Keratinocyte (primary cell): Measurements from ENCODE around the gene ARID3C. TPM values are rescaled to one million over a fixed set of nuclear protein-coding genes. Genes with fewer than 3 reads are reported as not detected.

Source experiments
- DNase-seq: peaks from one replicate; pipeline ENCODE4 v3.0.0-alpha.2; 2011; ENCODE audit warnings: low read depth, missing footprints, low spot score
- FAIRE-seq: peaks from 2 replicates; lab custom pipeline; 2011; peaks lifted over from hg19 to GRCh38; lab: Jason Lieb, UNC
- H2AFZ ChIP-seq: 2 replicates; pipeline ENCODE4 v1.6.0; 2012; ENCODE audit warnings: low read length, control low read depth, inconsistent platforms; ENCODE audit not compliant: control insufficient read depth
- H3K27ac ChIP-seq: 2 replicates; pipeline ENCODE4 v1.5.1; 2011; ENCODE audit warnings: low read length; ENCODE audit not compliant: control insufficient read depth, insufficient read depth
- H3K27me3 ChIP-seq: 3 replicates; pipeline ENCODE4 v1.6.0; 2011; ENCODE audit warnings: low read length; ENCODE audit not compliant: control insufficient read depth, insufficient read depth; ENCODE audit errors: extremely low read depth
- H3K36me3 ChIP-seq, 2 experiments: 2 replicates in 1 of 2; 3 replicates in 1 of 2; pipeline ENCODE4 v1.5.1; 2011; ENCODE audit warnings: low read length in 2 of 2, mild to moderate bottlenecking in 1 of 2; ENCODE audit not compliant: control insufficient read depth in 2 of 2, insufficient read depth in 2 of 2; ENCODE audit errors: extremely low read depth in 1 of 2
- H3K4me1 ChIP-seq: 3 replicates; pipeline ENCODE4 v1.5.1; 2011; ENCODE audit warnings: low read length; ENCODE audit not compliant: control insufficient read depth, insufficient read depth; ENCODE audit errors: extremely low read depth
- H3K4me2 ChIP-seq: 3 replicates; pipeline ENCODE4 v1.6.0; 2011; ENCODE audit warnings: low read depth, low read length; ENCODE audit not compliant: control insufficient read depth, insufficient read depth; ENCODE audit errors: extremely low read depth
- H3K4me3 ChIP-seq, 3 experiments: fragments of 200-600 bp in 1 of 3; sonication (generic) in 1 of 3; 2 replicates in 2 of 3; 3 replicates in 1 of 3; pipeline ENCODE4 v1.5.1; 2011 to 2016; ENCODE audit warnings: low read length in 3 of 3, mild to moderate bottlenecking in 3 of 3, control low read depth in 2 of 3, inconsistent platforms in 1 of 3, low read depth in 1 of 3, mixed read lengths in 1 of 3, mixed run types in 1 of 3, moderate library complexity in 1 of 3; ENCODE audit not compliant: control insufficient read depth in 2 of 3, insufficient read depth in 2 of 3; ENCODE audit errors: extremely low read depth in 1 of 3
- H3K79me2 ChIP-seq: 2 replicates; pipeline ENCODE4 v1.6.0; 2012; ENCODE audit warnings: low read length; ENCODE audit not compliant: control insufficient read depth, insufficient read depth
- H3K9ac ChIP-seq: 3 replicates; pipeline ENCODE4 v1.6.0; 2011; ENCODE audit warnings: low read length; ENCODE audit not compliant: control insufficient read depth, insufficient read depth; ENCODE audit errors: extremely low read depth
- H3K9me1 ChIP-seq: 3 replicates; pipeline ENCODE4 v1.6.0; 2011; ENCODE audit warnings: low read length; ENCODE audit not compliant: control insufficient read depth, insufficient read depth; ENCODE audit errors: extremely low read depth
- H3K9me3 ChIP-seq: 2 replicates; pipeline ENCODE4 v1.5.1; 2012; ENCODE audit warnings: low read depth, low read length; ENCODE audit not compliant: control insufficient read depth
- H4K20me1 ChIP-seq: 3 replicates; pipeline ENCODE4 v1.6.0; 2011; ENCODE audit warnings: low read length; ENCODE audit not compliant: control insufficient read depth, insufficient read depth; ENCODE audit errors: extremely low read depth
- CTCF ChIP-seq, 3 experiments: IDR thresholded peaks in 1 of 3; conservative IDR thresholded peaks in 1 of 3; optimal IDR thresholded peaks in 1 of 3; 2 replicates in 2 of 3; 3 replicates in 1 of 3; pipeline versions ENCODE3 to v1.5.1; 2011; ENCODE audit warnings: low read length in 3 of 3, mild to moderate bottlenecking in 3 of 3, moderate library complexity in 2 of 3, control low read depth in 1 of 3, inconsistent platforms in 1 of 3; ENCODE audit not compliant: insufficient read depth in 2 of 3; ENCODE audit errors: extremely low read depth in 1 of 3
- EZH2 ChIP-seq: IDR thresholded peaks from one replicate; pipeline ENCODE4 v1.6.1; 2012; ENCODE audit warnings: inconsistent platforms, mild to moderate bottlenecking, low read length, moderate library complexity
- dilution Hi-C: fragments of 300-500 bp; cut with MboI; formaldehyde crosslinking; loops from one replicate; pipeline ENCODE4 v1.7.0; 2020; ENCODE audit warnings: low sequenced_read_pairs; ENCODE audit not compliant: extremely low pct_ligation_motif_present
- polyA plus RNA-seq, 5 experiments: library from polyadenylated mRNA; depleted of rRNA in 3 of 5; stranded (reverse) in 3 of 5; stranded (forward) in 1 of 5; unstranded in 1 of 5; fragments of >200 nt; gene quantifications; 1 replicate in 1 of 5; 2 replicates in 3 of 5; 3 replicates in 1 of 5; pipeline versions ENCODE4 v1.2.1 to v1.2.3, GENCODE V29; 2011 to 2012; ENCODE audit warnings: missing spikeins in 2 of 5, low read depth in 1 of 5, low replicate concordance in 1 of 5

The ARID3C gene
- polyA plus RNA-seq, 1 donor (not counting 4 experiments of a cell fraction or from before 2014, with no cell fraction given) = not detected

DNA sequence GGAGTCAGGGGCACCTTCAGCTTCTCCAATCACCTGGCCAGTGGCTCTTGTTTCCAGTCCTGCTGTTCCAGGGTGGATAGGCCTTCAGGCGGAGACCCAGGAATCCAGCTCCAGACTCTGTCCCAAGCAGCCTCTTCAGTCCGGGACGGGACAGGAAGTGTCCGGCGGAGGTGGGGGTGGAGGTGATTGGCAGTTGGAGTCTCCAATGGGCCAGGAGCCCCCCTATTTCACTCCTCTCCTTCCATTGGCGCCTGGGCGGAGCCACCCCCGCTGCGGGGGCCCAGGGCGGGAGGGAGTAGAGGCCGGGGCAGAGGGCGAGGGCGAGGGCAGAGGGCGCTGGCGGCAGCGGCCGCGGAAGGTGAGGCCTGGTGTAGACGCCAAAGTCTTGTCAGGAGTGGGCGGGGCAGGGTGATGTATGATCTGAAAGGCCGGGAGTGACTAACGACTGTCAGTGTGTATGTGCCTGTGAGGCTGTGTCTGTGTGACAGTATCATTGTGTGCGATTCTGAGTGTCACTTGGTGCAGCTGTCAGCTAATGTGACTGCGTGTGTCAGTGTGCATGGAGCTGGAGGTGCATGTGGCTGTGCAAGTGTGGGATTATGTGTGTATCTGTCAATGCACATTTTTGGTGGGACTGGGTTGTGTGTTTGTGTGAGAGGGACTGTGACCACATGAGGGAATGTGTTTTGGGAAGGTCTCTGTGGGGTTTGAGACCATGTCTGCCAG is 23.2 kb upstream of the ARID3C start, which contains the start of gene IL11RA:
IL11RA (plus strand) TSS at position 310 of the 726 bp plus-strand sequence. CDS start 3,033 bp downstream, outside the sequence.
- Histone ChIP-seq H3K4me3 (peak within 1 kb of the TSS in 2 of 3 experiments; percentile 38 to 66), H3K4me1 (peaks cover 33% of the 10 kb centered on the region), H3K27me3 (peaks cover 5% of the 10 kb centered on the region), H4K20me1 (no peaks in the 10 kb centered on the region), H3K79me2 (peaks cover 12% of the 10 kb centered on the region), H3K9ac (peak within 1 kb of the TSS; percentile 28), H3K9me3 (no peaks in the 10 kb centered on the region), H2AFZ (peak within 1 kb of the TSS; percentile 26), H3K9me1 (no peaks in the 10 kb centered on the region), H3K4me2 (peak within 1 kb of the TSS; percentile 92), H3K36me3 (peaks cover 7 to 13% of the 10 kb centered on the region in 2 experiments), H3K27ac (peak within 1 kb of the TSS; percentile 8)
- DNase-seq (no peak), FAIRE-seq (peak; percentile 23)
- TF ChIP-seq EZH2 = no peak
- TF ChIP-seq CTCF (optimal IDR thresholded peaks at IDR 0.05 in 1 of 3, IDR thresholded peaks at IDR 0.05 in 1 of 3, conservative IDR thresholded peaks at IDR 0.05 in 1 of 3; ENCODE audit: extremely low read depth in 1 of 3, insufficient read depth in 2 of 3, low read length in 3 of 3) = no peak
- dilution Hi-C loops = no loop called here

GRCh38 chr9:34651321-34651720 is 22.5 kb upstream of the ARID3C start:
- H3K9me1 ChIP-seq = no peaks in the 10 kb centered on the region
- no peak for DNase-seq
- no peak overlapping the region for H2AFZ ChIP-seq
- peak overlapping the region; percentile 92 for H3K4me2 ChIP-seq
- no peak for TF ChIP-seq EZH2
- TF ChIP-seq CTCF (optimal IDR thresholded peaks at IDR 0.05 in 1 of 3, IDR thresholded peaks at IDR 0.05 in 1 of 3, conservative IDR thresholded peaks at IDR 0.05 in 1 of 3; ENCODE audit: extremely low read depth in 1 of 3, insufficient read depth in 2 of 3, low read length in 3 of 3) = no peak
- no peak overlapping the region for H3K9ac ChIP-seq
- peaks cover 13% of the 10 kb centered on the region for H3K79me2 ChIP-seq
- FAIRE-seq = no peak
- peaks cover 7 to 13% of the 10 kb centered on the region in 2 experiments for H3K36me3 ChIP-seq
- dilution Hi-C loops = no loop called here
- H3K27ac ChIP-seq = no peak overlapping the region
- H3K4me3 ChIP-seq = no peak overlapping the region
- H4K20me1 ChIP-seq = no peaks in the 10 kb centered on the region
- H3K27me3 ChIP-seq = no peaks in the 10 kb centered on the region
- peaks cover 36% of the 10 kb centered on the region for H3K4me1 ChIP-seq
- H3K9me3 ChIP-seq = no peaks in the 10 kb centered on the region
